ENCODE measurements around the gene PRKAA1. TPM values are rescaled to one million over a fixed set of nuclear protein-coding genes. Genes with fewer than 3 reads are reported as not detected.

The PRKAA1 gene
- total RNA-seq, 1 donor from 2014 or later: 30.5 TPM

GRCh38 chr5:40823459-40823858 lies 25.3 kb upstream of the PRKAA1 start:
- no peak overlapping the region for H3K4me3 ChIP-seq (ENCODE audit: low read depth, low read length)
- TF ChIP-seq CTCF (conservative IDR thresholded peaks at IDR 0.05; ENCODE audit: low read depth, low read length): no peak
- DNase-seq (ENCODE audit: low read depth): no peak

GRCh38 chr5:40813698-40814281 lies 15.6 kb upstream of the PRKAA1 start:
- no peak for DNase-seq (ENCODE audit: low read depth)
- no peak for TF ChIP-seq CTCF (conservative IDR thresholded peaks at IDR 0.05; ENCODE audit: low read depth, low read length)
- H3K4me3 ChIP-seq (ENCODE audit: low read depth, low read length): no peak overlapping the region

DNA sequence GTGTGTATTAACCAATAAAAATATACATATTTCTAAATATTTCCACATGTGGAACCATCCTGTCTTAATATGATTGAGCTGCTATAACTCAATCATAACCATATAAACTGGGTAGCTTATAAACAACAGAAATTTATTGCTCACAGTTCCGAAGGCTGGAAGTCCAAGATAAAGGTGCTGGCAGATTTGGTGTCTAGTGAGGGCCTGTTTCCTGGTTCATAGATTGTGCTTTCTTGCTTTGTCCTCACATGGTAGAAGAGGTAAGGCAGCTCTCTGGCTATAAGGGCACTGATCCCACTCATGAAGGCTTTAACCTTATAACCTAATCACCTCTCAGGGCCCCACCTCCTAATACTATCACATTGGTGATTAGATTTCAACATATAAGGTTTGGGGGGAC lies 14.0 kb upstream of the PRKAA1 start:
- H3K4me3 ChIP-seq (ENCODE audit: low read depth, low read length): no peak overlapping the region
- no peak for DNase-seq (ENCODE audit: low read depth)
- TF ChIP-seq CTCF (conservative IDR thresholded peaks at IDR 0.05; ENCODE audit: low read depth, low read length): no peak

- no peak for TF ChIP-seq CTCF (conservative IDR thresholded peaks at IDR 0.05; ENCODE audit: low read depth, low read length)
- H3K4me3 ChIP-seq (ENCODE audit: low read depth, low read length): no peak overlapping the region
- no peak for DNase-seq (ENCODE audit: low read depth)
Observed at GRCh38 chr5:40801771-40802562, 3.8 kb upstream of the PRKAA1 start.

GRCh38 chr5:40799258-40799657 lies 1.1 kb upstream of the PRKAA1 start:
- H3K4me3 ChIP-seq (ENCODE audit: low read depth, low read length): peak overlapping the region; percentile 94
- TF ChIP-seq CTCF (conservative IDR thresholded peaks at IDR 0.05; ENCODE audit: low read depth, low read length): no peak
- DNase-seq (ENCODE audit: low read depth): no peak

DNA sequence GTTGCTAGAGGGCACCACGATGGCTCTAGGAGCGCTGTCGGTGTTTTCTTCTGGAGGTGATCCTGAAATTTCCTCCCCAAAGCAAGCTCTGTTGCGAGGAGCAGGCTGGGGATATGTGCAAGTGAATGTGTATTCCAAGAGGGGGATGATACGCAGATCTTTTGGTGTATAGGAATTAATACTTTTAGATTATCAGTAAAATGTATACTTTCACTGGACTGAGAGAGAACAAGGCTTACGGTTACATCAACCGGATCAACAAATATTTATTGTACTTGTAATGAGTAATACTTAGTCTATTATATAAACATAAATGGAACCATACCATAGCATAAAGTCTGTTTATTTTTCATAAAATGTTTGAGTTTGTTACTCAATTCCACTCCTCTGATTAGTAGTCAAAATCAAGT lies 632 bp upstream of the PRKAA1 start:
- TF ChIP-seq CTCF (conservative IDR thresholded peaks at IDR 0.05; ENCODE audit: low read depth, low read length): no peak
- DNase-seq (ENCODE audit: low read depth): no peak
- peak overlapping the region; percentile 94 for H3K4me3 ChIP-seq (ENCODE audit: low read depth, low read length)

Measured in epithelial cell of proximal tubule (primary cell).